ENCODE results near the gene FADS2. TPM values are rescaled to one million over a fixed set of nuclear protein-coding genes. Genes with fewer than 3 reads are reported as not detected.

The FADS2 gene
- total RNA-seq, 1 donor from 2014 or later, result 10.9 TPM

DNA sequence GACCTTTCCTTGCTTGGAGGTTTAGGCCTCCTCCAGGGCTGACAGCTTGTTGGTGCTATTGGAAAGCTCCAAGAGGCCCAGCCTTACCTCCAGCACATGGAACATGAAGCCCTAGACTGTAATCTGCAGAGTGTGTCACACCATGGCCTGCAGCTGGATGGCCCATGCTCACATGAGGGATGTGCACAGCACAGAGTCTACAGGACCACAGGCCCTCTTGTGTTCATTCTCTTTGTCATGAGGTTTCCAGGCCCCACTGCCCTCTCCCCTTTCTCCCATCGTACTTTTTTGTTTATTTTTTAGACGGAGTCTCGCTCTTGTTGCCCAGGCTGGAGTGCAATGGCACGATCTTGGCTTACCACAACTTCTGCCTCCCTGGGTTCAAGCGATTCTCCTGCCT, 21.3 kb upstream of the FADS2 start:
- DNase-seq, result no peak
- intact Hi-C loops (cut with micrococcal nuclease), result no loop called here
- Mint-ChIP-seq H3K9me3 (no peaks in the 10 kb centered on the region), H3K4me3 (no peak overlapping the region), H3K27me3 (no peaks in the 10 kb centered on the region), H3K4me1 (no peaks in the 10 kb centered on the region), H3K27ac (no peak overlapping the region), H3K36me3 (ENCODE audit: low read depth) (peaks cover 25% of the 10 kb centered on the region)
- POLR2A ChIA-PET, result interaction anchor here (1.0 to 1.9 kb wide), 2 partner anchors 8 to 10 kb away, joined by 3 to 5 read pairs; no protein-coding TSS in a partner anchor
- CTCF ChIA-PET, result interaction anchor here (1.4 to 1.6 kb wide), 2 partner anchors 9 to 92 kb away, joined by 3 to 4 read pairs; no protein-coding TSS in a partner anchor
- no peak for ATAC-seq (ENCODE audit: low read depth)
- TF ChIP-seq, protein P1, sequence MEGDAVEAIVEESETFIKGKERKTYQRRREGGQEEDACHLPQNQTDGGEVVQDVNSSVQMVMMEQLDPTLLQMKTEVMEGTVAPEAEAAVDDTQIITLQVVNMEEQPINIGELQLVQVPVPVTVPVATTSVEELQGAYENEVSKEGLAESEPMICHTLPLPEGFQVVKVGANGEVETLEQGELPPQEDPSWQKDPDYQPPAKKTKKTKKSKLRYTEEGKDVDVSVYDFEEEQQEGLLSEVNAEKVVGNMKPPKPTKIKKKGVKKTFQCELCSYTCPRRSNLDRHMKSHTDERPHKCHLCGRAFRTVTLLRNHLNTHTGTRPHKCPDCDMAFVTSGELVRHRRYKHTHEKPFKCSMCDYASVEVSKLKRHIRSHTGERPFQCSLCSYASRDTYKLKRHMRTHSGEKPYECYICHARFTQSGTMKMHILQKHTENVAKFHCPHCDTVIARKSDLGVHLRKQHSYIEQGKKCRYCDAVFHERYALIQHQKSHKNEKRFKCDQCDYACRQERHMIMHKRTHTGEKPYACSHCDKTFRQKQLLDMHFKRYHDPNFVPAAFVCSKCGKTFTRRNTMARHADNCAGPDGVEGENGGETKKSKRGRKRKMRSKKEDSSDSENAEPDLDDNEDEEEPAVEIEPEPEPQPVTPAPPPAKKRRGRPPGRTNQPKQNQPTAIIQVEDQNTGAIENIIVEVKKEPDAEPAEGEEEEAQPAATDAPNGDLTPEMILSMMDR (IDR thresholded peaks at IDR 0.05), result no peak

DNA sequence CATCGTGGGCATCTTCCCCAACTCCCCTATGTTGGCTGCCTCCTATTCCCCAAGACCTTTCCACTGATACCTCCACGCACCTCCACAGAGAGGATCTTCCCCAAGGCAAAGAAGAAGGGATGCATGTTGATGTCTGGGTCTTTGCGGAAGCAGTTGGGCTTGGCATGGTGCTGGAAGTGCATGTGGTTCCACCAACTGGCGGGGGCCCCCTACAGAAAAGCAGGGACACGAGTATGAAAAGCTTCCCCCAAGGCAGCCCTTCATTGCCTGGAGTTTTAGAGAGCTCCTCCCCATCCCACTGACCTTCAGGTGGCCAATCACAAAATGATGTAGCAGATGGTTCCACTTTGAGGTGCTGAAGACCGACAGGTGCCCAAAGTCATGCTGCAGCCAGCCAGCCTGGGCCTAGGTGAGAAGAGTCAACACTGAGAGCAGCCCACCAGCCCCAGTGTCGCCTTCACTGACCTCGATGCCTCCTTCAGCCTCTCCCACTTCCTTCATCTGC, 17.4 kb upstream of the FADS2 start:
- no peaks in the 10 kb centered on the region for H3K9me3 Mint-ChIP-seq
- H3K4me1 Mint-ChIP-seq, result peaks cover 7% of the 10 kb centered on the region
- peaks cover 10% of the 10 kb centered on the region for H3K36me3 Mint-ChIP-seq (ENCODE audit: low read depth)
- ChIA-PET CTCF (no interaction called here), POLR2A (no interaction called here)
- no peak overlapping the region for H3K27ac Mint-ChIP-seq
- ATAC-seq (ENCODE audit: low read depth) (no peak), DNase-seq (no peak)
- H3K4me3 Mint-ChIP-seq, result no peak overlapping the region
- no peaks in the 10 kb centered on the region for H3K27me3 Mint-ChIP-seq
- TF ChIP-seq, protein P1 (IDR thresholded peaks at IDR 0.05), result no peak
- intact Hi-C loops (cut with micrococcal nuclease), result loop anchor here (10.0 kb wide), 1 partner anchor 226 kb away; the partner anchor contains the start of gene SYT7

DNA sequence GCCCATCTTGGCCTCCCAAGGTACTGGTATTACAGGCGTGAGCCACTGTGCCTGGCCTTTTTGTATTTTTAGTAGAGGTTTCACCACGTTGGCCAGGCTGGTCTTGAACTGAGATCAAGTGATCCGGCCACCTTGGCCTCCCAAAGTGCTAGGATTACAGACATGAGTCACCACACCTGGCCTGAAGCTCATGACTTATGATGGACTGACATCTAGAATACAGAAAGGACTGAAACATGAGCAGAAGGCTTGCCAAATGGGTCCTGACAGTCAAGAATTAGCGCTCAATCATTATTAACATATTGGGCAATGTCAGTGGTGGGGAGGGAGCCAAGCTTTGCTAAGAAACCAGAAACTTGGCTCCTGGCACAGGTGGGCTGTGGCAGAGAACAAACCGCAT, 16.3 kb upstream of the FADS2 start:
- POLR2A ChIA-PET, result interaction anchor here (0.7 to 1.9 kb wide), 3 partner anchors 17 to 84 kb away, joined by 3 to 6 read pairs (median 3); partner anchors contain the start of genes FADS2, FEN1 and TMEM258
- peaks cover 12% of the 10 kb centered on the region for H3K4me1 Mint-ChIP-seq
- no peak overlapping the region for H3K27ac Mint-ChIP-seq
- ATAC-seq (ENCODE audit: low read depth) (no peak), DNase-seq (no peak)
- no peak overlapping the region for H3K4me3 Mint-ChIP-seq
- intact Hi-C loops (cut with micrococcal nuclease), result loop anchor here (10.0 kb wide), 1 partner anchor 227 kb away; the partner anchor contains the start of gene SYT7
- H3K36me3 Mint-ChIP-seq (ENCODE audit: low read depth), result peaks cover 13% of the 10 kb centered on the region
- H3K9me3 Mint-ChIP-seq, result no peaks in the 10 kb centered on the region
- CTCF ChIA-PET, result interaction anchor here (5.0 kb wide), 1 partner anchor 15 kb away, joined by 58 read pairs; no protein-coding TSS in a partner anchor
- TF ChIP-seq, protein P1 (IDR thresholded peaks at IDR 0.05), result no peak
- peaks cover 4% of the 10 kb centered on the region for H3K27me3 Mint-ChIP-seq

DNA sequence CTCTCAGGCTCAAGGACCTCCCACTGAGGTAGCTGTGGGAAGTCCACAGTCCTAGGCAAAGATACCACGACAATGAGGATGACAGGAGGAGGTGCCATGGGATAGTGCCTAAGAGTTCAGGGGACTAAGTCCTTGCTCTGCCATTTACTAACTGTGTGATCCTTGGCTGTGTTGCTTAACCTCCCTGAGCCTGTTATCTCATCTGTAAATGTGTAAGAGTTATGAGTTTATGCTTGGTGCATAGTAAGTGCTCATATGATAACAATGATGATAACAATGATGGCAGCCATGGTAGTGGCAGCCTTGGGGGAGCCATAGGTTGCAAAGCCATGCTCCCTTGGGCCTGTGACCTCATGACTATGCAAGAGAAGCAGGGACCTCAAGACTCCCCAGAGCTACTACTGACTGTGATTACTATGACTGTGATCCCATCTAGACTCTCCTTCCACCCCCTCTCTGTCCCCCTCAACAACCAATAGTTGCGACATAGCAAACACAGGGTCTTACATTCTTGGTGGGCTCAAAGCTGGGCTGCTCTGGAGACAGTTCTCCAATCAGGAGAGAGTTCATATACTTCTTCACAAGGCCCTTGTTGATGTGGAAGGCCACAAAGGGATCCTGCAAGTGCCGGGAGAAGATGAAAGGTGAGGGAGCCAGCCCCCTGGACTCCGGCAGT, 15.2 kb upstream of the FADS2 start:
- intact Hi-C loops (cut with micrococcal nuclease), result loop anchor here (10.0 kb wide), 1 partner anchor 228 kb away; the partner anchor contains the start of gene SYT7

More for the DNA sequence above, 15.2 kb upstream of the FADS2 start:
- ChIA-PET CTCF (interaction anchor here (5.0 kb wide), 1 partner anchor 16 kb away, joined by 58 read pairs; no protein-coding TSS in a partner anchor), POLR2A (interaction anchor here (0.7 to 1.9 kb wide), 4 partner anchors 16 to 83 kb away, joined by 3 to 6 read pairs (median 4); partner anchors contain the start of genes FADS2, FEN1 and TMEM258)
- Mint-ChIP-seq H3K9me3 (no peaks in the 10 kb centered on the region), H3K4me1 (peaks cover 16% of the 10 kb centered on the region), H3K4me3 (no peak overlapping the region), H3K27ac (no peak overlapping the region), H3K27me3 (peaks cover 4% of the 10 kb centered on the region), H3K36me3 (ENCODE audit: low read depth) (peaks cover 13% of the 10 kb centered on the region)
- DNase-seq (no peak), ATAC-seq (ENCODE audit: low read depth) (no peak)
- TF ChIP-seq, protein P1 (IDR thresholded peaks at IDR 0.05), result no peak
